GM12878 (cell line): ENCODE data around the gene NDUFA7. TPM values are rescaled to one million over a fixed set of nuclear protein-coding genes. Genes with fewer than 3 reads are reported as not detected.
A peak's percentile ranks its signal among the peaks of the same experiment; 100 is the strongest.

Source experiments
- ATAC-seq: fragments of 200-7000 bp; cut with Tn5 transposase; 3 replicates; pipeline ENCODE4 v1.9.1; 2020; ENCODE audit warnings: mild to moderate bottlenecking, moderate library complexity
- BruUV-seq: library from RNA; stranded (reverse); fragments of 400-500 nt; replicated peaks from 2 replicates; lab custom pipeline; 2021; lab: Mats Ljungman, UMichigan
- CTCF ChIA-PET: fragments of 300-600 bp; sonication (Branson Sonifier 250); formaldehyde crosslinking; extraction: SDS; loops from one replicate; lab custom pipeline; 2021; ENCODE audit warnings: inconsistent platforms; lab: Yijun Ruan, JAX
- POLR2A ChIA-PET: fragments of 350-600 bp; formaldehyde crosslinking; extraction: SDS; loops from one replicate; lab custom pipeline; 2021; ENCODE audit warnings: inconsistent platforms; lab: Charles Lee
- RAD21 ChIA-PET: fragments of 300-600 bp; sonication (Branson Sonifier 250); formaldehyde crosslinking; loops from one replicate; lab custom pipeline; 2023; ENCODE audit warnings: antibody characterized with exemption; ENCODE audit not compliant: unreplicated experiment; lab: Charles Lee
- SMC1A ChIA-PET: fragments of 300-600 bp; sonication (Branson Sonifier 250); formaldehyde crosslinking; loops from one replicate; lab custom pipeline; 2023; ENCODE audit not compliant: unreplicated experiment, uncharacterized antibody; lab: Charles Lee
- DNase-seq: peaks from one replicate; pipeline ENCODE4 v3.0.0-alpha.2; 2011; ENCODE audit warnings: low read depth, low spot score
- FAIRE-seq: peaks from 3 replicates; lab custom pipeline; 2011; peaks lifted over from hg19 to GRCh38; lab: Jason Lieb, UNC
- H2AFZ ChIP-seq: 2 replicates; pipeline ENCODE4 v1.6.0; 2011; ENCODE audit warnings: low read depth, low read length, control low read depth; ENCODE audit not compliant: control insufficient read depth
- H3K27ac ChIP-seq: 2 replicates; pipeline ENCODE4 v1.5.1; 2011; ENCODE audit warnings: control low read depth; ENCODE audit not compliant: control insufficient read depth, insufficient read depth
- H3K27me3 ChIP-seq, 2 experiments: replicated peaks in 1 of 2; 2 replicates each; pipeline versions ENCODE4 v1.6.0 to v1.6.1; 2011; ENCODE audit warnings: low read length in 1 of 2; ENCODE audit not compliant: control insufficient read depth in 2 of 2, insufficient read depth in 2 of 2
- H3K36me3 ChIP-seq, 2 experiments: 2 replicates each; pipeline ENCODE4 v1.5.1; 2011; ENCODE audit warnings: low read length in 1 of 2; ENCODE audit not compliant: control insufficient read depth in 2 of 2, insufficient read depth in 2 of 2
- H3K4me1 ChIP-seq: 2 replicates; pipeline ENCODE4 v1.6.1; 2011; ENCODE audit warnings: mild to moderate bottlenecking, low read length, moderate library complexity, mixed read lengths; ENCODE audit not compliant: control insufficient read depth, insufficient read depth
- H3K4me2 ChIP-seq: 2 replicates; pipeline ENCODE4 v1.6.0; 2011; ENCODE audit warnings: control low read depth; ENCODE audit not compliant: control insufficient read depth, insufficient read depth
- H3K4me3 ChIP-seq: fragments of 200-600 bp; sonication (generic); 2 replicates; pipeline ENCODE4 v1.5.1; 2016
- H3K79me2 ChIP-seq: 2 replicates; pipeline ENCODE4 v1.6.0; 2011; ENCODE audit warnings: low read length; ENCODE audit not compliant: control insufficient read depth, insufficient read depth
- H3K9ac ChIP-seq: 2 replicates; pipeline ENCODE4 v1.8.0; 2011; ENCODE audit warnings: low read length, control low read depth, mixed read lengths; ENCODE audit not compliant: control insufficient read depth, insufficient read depth
- H3K9me3 ChIP-seq: replicated peaks from 3 replicates; pipeline ENCODE4 v1.5.1; 2011; ENCODE audit warnings: mild to moderate bottlenecking, low read length; ENCODE audit not compliant: control insufficient read depth, insufficient read depth
- H4K20me1 ChIP-seq: 2 replicates; pipeline ENCODE4 v1.6.0; 2011; ENCODE audit not compliant: control insufficient read depth, insufficient read depth
- ATF7 ChIP-seq: fragments of 450-650 bp; IDR thresholded peaks from 2 replicates; pipeline ENCODE4 v1.6.1; 2016; ENCODE audit warnings: low read depth, mild to moderate bottlenecking
- BHLHE40 ChIP-seq, 2 experiments: fragments of 450-650 bp in 1 of 2; IDR thresholded peaks; 2 replicates each; pipeline ENCODE4 v1.6.1; 2011 to 2017; ENCODE audit warnings: low read depth in 2 of 2, borderline replicate concordance in 1 of 2, improper control_type of control experiment in 1 of 2, low read length in 1 of 2, mild to moderate bottlenecking in 1 of 2
- EP300 ChIP-seq, 2 experiments: fragments of 150-350 bp in 1 of 2; IDR thresholded peaks; 2 replicates each; pipeline ENCODE4 v1.6.1; 2011 to 2012; ENCODE audit warnings: low read depth in 2 of 2, low read length in 2 of 2, borderline replicate concordance in 1 of 2, improper control_type of control experiment in 1 of 2, inconsistent platforms in 1 of 2; ENCODE audit not compliant: control insufficient read depth in 1 of 2
- IKZF2 ChIP-seq, 2 experiments: fragments of 450-650 bp; IDR thresholded peaks; 2 replicates each; pipeline ENCODE4 v1.6.1; 2017; ENCODE audit warnings: mild to moderate bottlenecking in 2 of 2, moderate library complexity in 2 of 2
- IRF4 ChIP-seq: IDR thresholded peaks from 2 replicates; pipeline ENCODE4 v1.6.1; 2011; ENCODE audit warnings: low read depth, low read length
- NFYB ChIP-seq: IDR thresholded peaks from 2 replicates; pipeline ENCODE4 v1.6.1; 2011; ENCODE audit warnings: low read depth, mild to moderate bottlenecking, low read length, improper control_type of control experiment, moderate library complexity; ENCODE audit not compliant: insufficient read depth
- PAX8 ChIP-seq: fragments of 450-650 bp; IDR thresholded peaks from 2 replicates; pipeline ENCODE4 v1.6.1; 2017; ENCODE audit warnings: mild to moderate bottlenecking, moderate library complexity
- RAD21 ChIP-seq: IDR thresholded peaks from 2 replicates; pipeline ENCODE4 v1.6.1; 2011; ENCODE audit warnings: mild to moderate bottlenecking, low read depth, low read length, moderate library complexity; ENCODE audit not compliant: insufficient read depth
- SMAD5 ChIP-seq: IDR thresholded peaks from 2 replicates; pipeline ENCODE4 v1.6.1; 2016; ENCODE audit warnings: antibody characterized with exemption, low read depth
- STAT1 ChIP-seq: fragments of 450-650 bp; conservative IDR thresholded peaks from 2 replicates; pipeline ENCODE4 v1.6.1; 2014; ENCODE audit warnings: antibody characterized with exemption, mild to moderate bottlenecking
- ZBTB33 ChIP-seq: fragments of 450-650 bp; IDR thresholded peaks from 2 replicates; pipeline ENCODE4 v1.6.1; 2017; ENCODE audit warnings: mild to moderate bottlenecking
- ZNF217 ChIP-seq: fragments of 450-650 bp; IDR thresholded peaks from 2 replicates; pipeline ENCODE4 v1.6.1; 2017; ENCODE audit warnings: antibody characterized with exemption, mild to moderate bottlenecking
- ZNF384 ChIP-seq: IDR thresholded peaks from 2 replicates; pipeline ENCODE4 v1.6.1; 2012; ENCODE audit warnings: low read depth, mild to moderate bottlenecking, low read length, improper control_type of control experiment, borderline replicate concordance
- WGBS: methylation state at CpG from one replicate; pipeline ENCODE4 v1.1.6; 2016; ENCODE audit warnings: low lambda C conversion rate; ENCODE audit not compliant: insufficient replicate concordance, insufficient coverage; ENCODE audit errors: missing lambda C conversion rate; 5-methylcytosine and 5-hydroxymethylcytosine counted together
- in situ Hi-C: fragments of 300-500 bp; cut with MboI; formaldehyde crosslinking; loops from 9 replicates; pipeline ENCODE4 v1.14.3; 2018; ENCODE audit warnings: mixed read lengths
- intact Hi-C: fragments of 100-400 bp; cut with micrococcal nuclease; formaldehyde crosslinking; loops from one replicate; pipeline ENCODE4 v1.14.2; 2022; ENCODE audit not compliant: unreplicated experiment
- polyA plus RNA-seq, 11 experiments: library from polyadenylated mRNA; depleted of rRNA in 4 of 11; unstranded in 6 of 11; stranded (reverse) in 5 of 11; fragments of >200 nt; fragmentation: Nextera tagmentation in 4 of 11; fragmentation: Illumina TruSeq in 1 of 11; extraction: Ambion mirVana in 4 of 11; extraction: Trizol in 1 of 11; gene quantifications; 1 replicate in 1 of 11; 2 replicates in 10 of 11; pipeline versions ENCODE4 v1.2.1 to v1.2.3, GENCODE V29; 2011 to 2016; ENCODE audit warnings: inconsistent platforms in 2 of 11, missing spikeins in 2 of 11, low read depth in 1 of 11
- total RNA-seq, 4 experiments: library from RNA; depleted of rRNA in 3 of 4; stranded (reverse); fragments of >200 nt in 3 of 4; fragmentation: Illumina TruSeq in 1 of 4; extraction: Trizol in 1 of 4; gene quantifications; 2 replicates each; pipeline versions ENCODE4 v1.2.1 to v1.2.3, GENCODE V29; 2013 to 2021
- TF ChIP-seq, protein P1 (sequence below): fragments of 450-650 bp; IDR thresholded peaks from 2 replicates; pipeline ENCODE4 v1.6.1; 2016; ENCODE audit warnings: mild to moderate bottlenecking
- TF ChIP-seq, protein P2 (sequence below): fragments of 450-650 bp; IDR thresholded peaks from 2 replicates; pipeline ENCODE4 v1.6.1; 2016; ENCODE audit warnings: mild to moderate bottlenecking, moderate library complexity, borderline replicate concordance

Gene NDUFA7
- total and polyA plus RNA-seq, 10 of the 15 experiments (the other 5 are each of a cell fraction or from before 2014, with no cell fraction given), result 79.0 to 360 (median 174) TPM

DNA sequence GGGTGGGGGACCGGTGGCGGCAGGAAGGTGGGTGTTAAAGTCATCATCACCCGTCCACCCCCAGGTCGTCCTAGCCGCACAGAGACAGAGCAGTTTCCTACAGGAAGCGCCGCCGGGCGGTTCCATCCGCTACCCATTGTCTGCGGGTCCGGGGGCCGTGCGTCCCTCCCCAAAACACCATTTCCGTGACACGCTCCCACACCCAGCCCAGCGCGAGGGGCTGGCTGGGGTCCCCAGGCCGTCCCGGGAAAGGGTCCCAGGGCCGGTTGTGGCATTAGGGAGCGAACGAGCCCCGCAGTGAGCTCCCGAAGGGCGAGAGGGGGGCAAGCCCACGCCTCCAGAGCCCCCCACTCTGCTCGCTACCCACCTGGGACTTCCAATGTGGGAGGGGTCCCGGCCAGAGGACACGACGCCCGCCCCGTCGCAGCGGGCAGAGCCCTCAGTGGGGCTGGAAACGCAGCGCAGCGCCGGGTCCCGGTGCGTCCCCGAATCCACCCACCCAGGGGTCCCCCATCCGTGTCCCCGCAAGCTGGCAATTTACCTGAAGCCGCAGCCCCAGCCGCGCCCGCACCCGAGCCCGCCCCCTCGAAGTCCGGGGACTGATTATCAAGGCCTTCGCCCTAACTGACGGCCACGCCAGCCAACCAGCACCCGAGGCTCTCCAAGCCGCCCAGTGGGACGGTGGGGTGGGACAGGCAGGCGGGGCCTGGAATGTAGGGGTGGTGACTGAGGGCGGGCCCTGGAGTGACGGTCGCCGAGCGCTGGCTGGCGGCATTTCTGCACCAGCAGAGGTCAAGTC lies 21.7 kb upstream of the NDUFA7 start, which contains the start of gene KANK3 (continued):
- TF ChIP-seq, protein P1, sequence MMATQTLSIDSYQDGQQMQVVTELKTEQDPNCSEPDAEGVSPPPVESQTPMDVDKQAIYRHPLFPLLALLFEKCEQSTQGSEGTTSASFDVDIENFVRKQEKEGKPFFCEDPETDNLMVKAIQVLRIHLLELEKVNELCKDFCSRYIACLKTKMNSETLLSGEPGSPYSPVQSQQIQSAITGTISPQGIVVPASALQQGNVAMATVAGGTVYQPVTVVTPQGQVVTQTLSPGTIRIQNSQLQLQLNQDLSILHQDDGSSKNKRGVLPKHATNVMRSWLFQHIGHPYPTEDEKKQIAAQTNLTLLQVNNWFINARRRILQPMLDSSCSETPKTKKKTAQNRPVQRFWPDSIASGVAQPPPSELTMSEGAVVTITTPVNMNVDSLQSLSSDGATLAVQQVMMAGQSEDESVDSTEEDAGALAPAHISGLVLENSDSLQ, result peak; percentile 99
- TF ChIP-seq NFYB, result peak; percentile 89

DNA sequence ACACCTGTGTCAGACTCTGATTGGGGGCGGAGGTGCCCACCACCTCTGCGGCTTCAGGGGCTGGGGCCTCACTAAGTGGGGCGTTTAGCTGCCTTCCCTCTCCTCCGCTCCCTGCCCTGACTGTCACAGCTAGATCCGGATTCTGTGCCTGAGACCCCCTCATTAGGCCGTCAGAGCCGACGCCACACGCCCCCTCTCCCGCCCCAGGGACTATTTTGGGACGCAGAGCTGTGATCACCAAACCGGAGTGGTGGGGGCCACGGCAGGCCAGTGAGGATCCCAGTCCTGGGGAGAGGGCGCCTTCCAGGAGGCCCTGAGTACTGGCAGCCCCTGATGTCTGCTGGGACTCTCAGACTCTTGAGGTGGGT lies 21.1 kb upstream of the NDUFA7 start:
- in situ Hi-C loops (no loop called here), intact Hi-C loops (no loop called here)
- FAIRE-seq (no peak), DNase-seq (no peak), ATAC-seq (no peak; the same call in 2 of the 3 replicates)
- H4K20me1 ChIP-seq, result no peaks in the 10 kb centered on the region
- ChIA-PET CTCF (no interaction called here), SMC1A (no interaction called here), POLR2A (no interaction called here), RAD21 (no interaction called here)
- no TSS peak for BruUV-seq
- no peaks in the 10 kb centered on the region for H3K9me3 ChIP-seq
- no peak overlapping the region for H3K4me2 ChIP-seq
- H3K4me1 ChIP-seq, result peaks cover 3% of the 10 kb centered on the region
- H3K27ac ChIP-seq, result no peak overlapping the region
- no peaks in the 10 kb centered on the region for H3K36me3 ChIP-seq
- no peak overlapping the region for H2AFZ ChIP-seq
- no peak overlapping the region for H3K9ac ChIP-seq
- H3K79me2 ChIP-seq, result no peaks in the 10 kb centered on the region
- no peak overlapping the region for H3K4me3 ChIP-seq
- H3K27me3 ChIP-seq, result no peaks in the 10 kb centered on the region; a peak in 2 of 4 replicates
- WGBS, result 26% methylated on average over 14 of the region's 14 CpGs
- no peak for TF ChIP-seq ZNF217
- TF ChIP-seq, protein P2, sequence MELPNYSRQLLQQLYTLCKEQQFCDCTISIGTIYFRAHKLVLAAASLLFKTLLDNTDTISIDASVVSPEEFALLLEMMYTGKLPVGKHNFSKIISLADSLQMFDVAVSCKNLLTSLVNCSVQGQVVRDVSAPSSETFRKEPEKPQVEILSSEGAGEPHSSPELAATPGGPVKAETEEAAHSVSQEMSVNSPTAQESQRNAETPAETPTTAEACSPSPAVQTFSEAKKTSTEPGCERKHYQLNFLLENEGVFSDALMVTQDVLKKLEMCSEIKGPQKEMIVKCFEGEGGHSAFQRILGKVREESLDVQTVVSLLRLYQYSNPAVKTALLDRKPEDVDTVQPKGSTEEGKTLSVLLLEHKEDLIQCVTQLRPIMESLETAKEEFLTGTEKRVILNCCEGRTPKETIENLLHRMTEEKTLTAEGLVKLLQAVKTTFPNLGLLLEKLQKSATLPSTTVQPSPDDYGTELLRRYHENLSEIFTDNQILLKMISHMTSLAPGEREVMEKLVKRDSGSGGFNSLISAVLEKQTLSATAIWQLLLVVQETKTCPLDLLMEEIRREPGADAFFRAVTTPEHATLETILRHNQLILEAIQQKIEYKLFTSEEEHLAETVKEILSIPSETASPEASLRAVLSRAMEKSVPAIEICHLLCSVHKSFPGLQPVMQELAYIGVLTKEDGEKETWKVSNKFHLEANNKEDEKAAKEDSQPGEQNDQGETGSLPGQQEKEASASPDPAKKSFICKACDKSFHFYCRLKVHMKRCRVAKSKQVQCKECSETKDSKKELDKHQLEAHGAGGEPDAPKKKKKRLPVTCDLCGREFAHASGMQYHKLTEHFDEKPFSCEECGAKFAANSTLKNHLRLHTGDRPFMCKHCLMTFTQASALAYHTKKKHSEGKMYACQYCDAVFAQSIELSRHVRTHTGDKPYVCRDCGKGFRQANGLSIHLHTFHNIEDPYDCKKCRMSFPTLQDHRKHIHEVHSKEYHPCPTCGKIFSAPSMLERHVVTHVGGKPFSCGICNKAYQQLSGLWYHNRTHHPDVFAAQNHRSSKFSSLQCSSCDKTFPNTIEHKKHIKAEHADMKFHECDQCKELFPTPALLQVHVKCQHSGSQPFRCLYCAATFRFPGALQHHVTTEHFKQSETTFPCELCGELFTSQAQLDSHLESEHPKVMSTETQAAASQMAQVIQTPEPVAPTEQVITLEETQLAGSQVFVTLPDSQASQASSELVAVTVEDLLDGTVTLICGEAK, result no peak
- TF ChIP-seq IRF4, result no peak
- TF ChIP-seq ATF7, result no peak
- no peak for TF ChIP-seq ZNF384
- no peak for TF ChIP-seq PAX8
- no peak for TF ChIP-seq STAT1
- no peak for TF ChIP-seq IKZF2 (IDR thresholded peaks at IDR 0.05)
- no peak for TF ChIP-seq SMAD5
- TF ChIP-seq RAD21, result no peak
- TF ChIP-seq EP300 (IDR thresholded peaks at IDR 0.05; ENCODE audit: borderline replicate concordance in 1 of 2, control insufficient read depth in 1 of 2, low read depth in 2 of 2, low read length in 2 of 2), result no peak
- no peak for TF ChIP-seq ZBTB33
- no peak for TF ChIP-seq BHLHE40 (IDR thresholded peaks at IDR 0.05; ENCODE audit: borderline replicate concordance in 1 of 2, low read depth in 2 of 2, low read length in 1 of 2)
